ENCODE measurements around the gene FILIP1.

DNA sequence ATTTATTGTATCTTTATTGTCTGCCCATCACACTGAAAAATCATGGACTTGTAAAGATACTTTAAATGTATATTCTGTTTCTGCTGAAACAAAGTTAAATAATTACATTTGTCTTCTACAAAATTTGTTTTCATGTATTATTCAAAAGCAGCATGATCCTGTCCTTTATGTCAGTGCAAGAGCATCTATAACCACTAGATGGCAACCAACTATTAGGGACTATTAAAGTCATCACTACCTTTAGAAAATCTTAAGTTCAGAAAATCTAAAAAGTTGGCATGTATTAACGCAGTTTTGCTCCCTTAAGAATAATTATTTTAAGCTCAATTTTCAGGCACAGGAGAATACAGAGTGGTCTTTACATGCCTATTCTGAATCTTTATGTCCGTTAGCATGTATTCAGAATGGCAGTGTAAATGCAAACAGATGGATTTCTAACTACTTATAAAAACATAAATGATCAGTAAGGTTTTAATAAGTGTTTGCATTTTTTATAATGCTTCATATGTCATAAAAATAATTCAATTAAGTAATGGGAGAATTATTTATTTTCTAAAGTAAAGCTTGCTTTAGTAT is 226.8 kb downstream of the FILIP1 start:
- TF ChIP-seq, protein P1, sequence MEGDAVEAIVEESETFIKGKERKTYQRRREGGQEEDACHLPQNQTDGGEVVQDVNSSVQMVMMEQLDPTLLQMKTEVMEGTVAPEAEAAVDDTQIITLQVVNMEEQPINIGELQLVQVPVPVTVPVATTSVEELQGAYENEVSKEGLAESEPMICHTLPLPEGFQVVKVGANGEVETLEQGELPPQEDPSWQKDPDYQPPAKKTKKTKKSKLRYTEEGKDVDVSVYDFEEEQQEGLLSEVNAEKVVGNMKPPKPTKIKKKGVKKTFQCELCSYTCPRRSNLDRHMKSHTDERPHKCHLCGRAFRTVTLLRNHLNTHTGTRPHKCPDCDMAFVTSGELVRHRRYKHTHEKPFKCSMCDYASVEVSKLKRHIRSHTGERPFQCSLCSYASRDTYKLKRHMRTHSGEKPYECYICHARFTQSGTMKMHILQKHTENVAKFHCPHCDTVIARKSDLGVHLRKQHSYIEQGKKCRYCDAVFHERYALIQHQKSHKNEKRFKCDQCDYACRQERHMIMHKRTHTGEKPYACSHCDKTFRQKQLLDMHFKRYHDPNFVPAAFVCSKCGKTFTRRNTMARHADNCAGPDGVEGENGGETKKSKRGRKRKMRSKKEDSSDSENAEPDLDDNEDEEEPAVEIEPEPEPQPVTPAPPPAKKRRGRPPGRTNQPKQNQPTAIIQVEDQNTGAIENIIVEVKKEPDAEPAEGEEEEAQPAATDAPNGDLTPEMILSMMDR (IDR thresholded peaks at IDR 0.05), result peak; percentile 76 to 89 (median 81)
- TF ChIP-seq POLR2AphosphoS5 (IDR thresholded peaks at IDR 0.05), result no peak
- no peak for TF ChIP-seq POLR2A (IDR thresholded peaks at IDR 0.05)
